ENCODE measurements around the gene JUP.

JUP gene

GRCh38 chr17:41768682-41769288 lies 17.7 kb downstream of the JUP start:
- Histone ChIP-seq H3K9ac (ENCODE audit: low read length in 2 of 2) (no peak overlapping the region), H3K9me3 (ENCODE audit: control insufficient read depth in 2 of 2, low read length in 2 of 2) (no peaks in the 10 kb centered on the region), H3K27me3 (ENCODE audit: control insufficient read depth in 1 of 2, insufficient read depth in 2 of 2, low read length in 2 of 2) (peaks cover 0 to 2% of the 10 kb centered on the region in 2 donors), H3K36me3 (ENCODE audit: control insufficient read depth in 2 of 2, insufficient read depth in 2 of 2, low read length in 2 of 2) (peaks cover 0 to 8% of the 10 kb centered on the region in 2 donors), H3K27ac (ENCODE audit: low read length) (no peak overlapping the region), H3K4me1 (ENCODE audit: control insufficient read depth, insufficient read depth, low read length) (peaks cover 2% of the 10 kb centered on the region), H3K4me3 (ENCODE audit: low read length in 2 of 2) (no peak overlapping the region)

GRCh38 chr17:41767324-41768042 lies 19.0 kb downstream of the JUP start:
- H3K9me3 ChIP-seq (ENCODE audit: control insufficient read depth in 2 of 2, low read length in 2 of 2), result no peaks in the 10 kb centered on the region
- no peak overlapping the region for H3K9ac ChIP-seq (ENCODE audit: low read length in 2 of 2)
- H3K27ac ChIP-seq (ENCODE audit: low read length), result no peak overlapping the region
- H3K27me3 ChIP-seq (ENCODE audit: control insufficient read depth in 1 of 2, insufficient read depth in 2 of 2, low read length in 2 of 2), result peaks cover 0 to 2% of the 10 kb centered on the region in 2 donors
- H3K4me3 ChIP-seq (ENCODE audit: low read length in 2 of 2), result no peak overlapping the region
- peaks cover under 1% of the 10 kb centered on the region for H3K4me1 ChIP-seq (ENCODE audit: control insufficient read depth, insufficient read depth, low read length)
- H3K36me3 ChIP-seq (ENCODE audit: control insufficient read depth in 2 of 2, insufficient read depth in 2 of 2, low read length in 2 of 2), result peaks cover 0 to 12% of the 10 kb centered on the region in 2 donors

- peaks cover 0 to 12% of the 10 kb centered on the region in 2 donors for H3K36me3 ChIP-seq (ENCODE audit: control insufficient read depth in 2 of 2, insufficient read depth in 2 of 2, low read length in 2 of 2)
- no peak overlapping the region for H3K9ac ChIP-seq (ENCODE audit: low read length in 2 of 2)
- no peak overlapping the region for H3K4me3 ChIP-seq (ENCODE audit: low read length in 2 of 2)
- no peaks in the 10 kb centered on the region for H3K4me1 ChIP-seq (ENCODE audit: control insufficient read depth, insufficient read depth, low read length)
- H3K9me3 ChIP-seq (ENCODE audit: control insufficient read depth in 2 of 2, low read length in 2 of 2), result no peaks in the 10 kb centered on the region
- H3K27me3 ChIP-seq (ENCODE audit: control insufficient read depth in 1 of 2, insufficient read depth in 2 of 2, low read length in 2 of 2), result no peaks in the 10 kb centered on the region
- no peak overlapping the region for H3K27ac ChIP-seq (ENCODE audit: low read length)
These were observed 20.4 kb downstream of the JUP start for GRCh38 chr17:41766135-41766534.

GRCh38 chr17:41763327-41763726 lies 23.2 kb downstream of the JUP start:
- H3K27ac ChIP-seq (ENCODE audit: low read length), result no peak overlapping the region
- H3K4me1 ChIP-seq (ENCODE audit: control insufficient read depth, insufficient read depth, low read length), result no peaks in the 10 kb centered on the region
- H3K36me3 ChIP-seq (ENCODE audit: control insufficient read depth in 2 of 2, insufficient read depth in 2 of 2, low read length in 2 of 2), result peaks cover 0 to 9% of the 10 kb centered on the region in 2 donors
- no peak overlapping the region for H3K9ac ChIP-seq (ENCODE audit: low read length in 2 of 2)
- H3K27me3 ChIP-seq (ENCODE audit: control insufficient read depth in 1 of 2, insufficient read depth in 2 of 2, low read length in 2 of 2), result no peaks in the 10 kb centered on the region
- H3K4me3 ChIP-seq (ENCODE audit: low read length in 2 of 2), result no peak overlapping the region
- H3K9me3 ChIP-seq (ENCODE audit: control insufficient read depth in 2 of 2, low read length in 2 of 2), result no peaks in the 10 kb centered on the region

DNA sequence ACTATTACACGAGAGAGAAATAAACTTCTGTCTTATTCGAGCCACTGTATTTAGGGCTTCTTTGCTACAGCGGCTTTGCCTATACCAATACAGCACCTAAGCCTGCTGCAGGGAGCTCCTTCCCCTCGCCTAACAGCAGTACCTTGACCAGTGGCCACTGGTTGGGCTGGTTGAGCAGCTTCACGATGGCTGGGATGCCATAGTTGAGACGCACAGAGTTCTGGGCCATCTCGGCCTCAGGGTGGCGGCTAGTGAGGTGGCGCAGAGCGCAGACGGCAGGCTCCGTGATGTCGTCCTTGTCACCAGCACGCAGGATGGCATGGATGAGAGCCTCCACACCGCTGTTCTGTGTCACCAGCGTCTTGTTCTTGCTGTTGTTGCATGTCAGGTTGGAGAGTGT lies 23.7 kb downstream of the JUP start:
- Histone ChIP-seq H3K9ac (ENCODE audit: low read length in 2 of 2) (no peak overlapping the region), H3K4me3 (ENCODE audit: low read length in 2 of 2) (no peak overlapping the region), H3K27ac (ENCODE audit: low read length) (no peak overlapping the region), H3K9me3 (ENCODE audit: control insufficient read depth in 2 of 2, low read length in 2 of 2) (no peaks in the 10 kb centered on the region), H3K27me3 (ENCODE audit: control insufficient read depth in 1 of 2, insufficient read depth in 2 of 2, low read length in 2 of 2) (no peaks in the 10 kb centered on the region), H3K4me1 (ENCODE audit: control insufficient read depth, insufficient read depth, low read length) (no peaks in the 10 kb centered on the region), H3K36me3 (ENCODE audit: control insufficient read depth in 2 of 2, insufficient read depth in 2 of 2, low read length in 2 of 2) (peaks cover 0 to 9% of the 10 kb centered on the region in 2 donors)

- peaks cover 0 to 6% of the 10 kb centered on the region in 2 donors for H3K36me3 ChIP-seq (ENCODE audit: control insufficient read depth in 2 of 2, insufficient read depth in 2 of 2, low read length in 2 of 2)
- no peaks in the 10 kb centered on the region for H3K4me1 ChIP-seq (ENCODE audit: control insufficient read depth, insufficient read depth, low read length)
- no peaks in the 10 kb centered on the region for H3K9me3 ChIP-seq (ENCODE audit: control insufficient read depth in 2 of 2, low read length in 2 of 2)
- no peak overlapping the region for H3K4me3 ChIP-seq (ENCODE audit: low read length in 2 of 2)
- no peak overlapping the region for H3K27ac ChIP-seq (ENCODE audit: low read length)
- H3K27me3 ChIP-seq (ENCODE audit: control insufficient read depth in 1 of 2, insufficient read depth in 2 of 2, low read length in 2 of 2), result no peaks in the 10 kb centered on the region
- H3K9ac ChIP-seq (ENCODE audit: low read length in 2 of 2), result no peak overlapping the region
These were observed 24.1 kb downstream of the JUP start for GRCh38 chr17:41762391-41762790.

GRCh38 chr17:41760878-41761277 lies 25.6 kb downstream of the JUP start:
- no peak overlapping the region for H3K27ac ChIP-seq (ENCODE audit: low read length)
- H3K9ac ChIP-seq (ENCODE audit: low read length in 2 of 2), result no peak overlapping the region
- H3K36me3 ChIP-seq (ENCODE audit: control insufficient read depth in 2 of 2, insufficient read depth in 2 of 2, low read length in 2 of 2), result peaks cover 0 to 7% of the 10 kb centered on the region in 2 donors
- no peaks in the 10 kb centered on the region for H3K4me1 ChIP-seq (ENCODE audit: control insufficient read depth, insufficient read depth, low read length)
- H3K9me3 ChIP-seq (ENCODE audit: control insufficient read depth in 2 of 2, low read length in 2 of 2), result no peaks in the 10 kb centered on the region
- no peak overlapping the region for H3K4me3 ChIP-seq (ENCODE audit: low read length in 2 of 2)
- no peaks in the 10 kb centered on the region for H3K27me3 ChIP-seq (ENCODE audit: control insufficient read depth in 1 of 2, insufficient read depth in 2 of 2, low read length in 2 of 2)

DNA sequence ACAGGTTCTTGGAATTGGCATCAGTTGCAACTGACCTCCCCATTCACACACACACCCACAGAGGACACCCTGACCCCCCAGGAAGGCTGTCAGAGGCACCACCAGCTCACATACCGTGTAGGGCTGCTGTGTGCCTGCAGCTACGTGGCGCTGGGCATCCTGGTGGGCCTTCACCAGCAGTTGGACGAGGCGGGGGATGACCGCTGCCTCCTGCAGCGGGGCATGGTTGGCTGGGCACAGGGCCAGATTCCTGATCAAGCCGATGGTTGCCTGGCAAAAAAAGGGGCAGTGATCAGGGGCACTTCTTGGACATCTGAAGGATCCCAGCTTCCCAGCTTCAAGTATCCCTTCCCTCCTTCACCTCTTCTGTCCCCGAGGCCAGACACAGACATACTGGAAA lies 27.9 kb downstream of the JUP start:
- Histone ChIP-seq H3K4me3 (ENCODE audit: low read length in 2 of 2) (no peak overlapping the region), H3K4me1 (ENCODE audit: control insufficient read depth, insufficient read depth, low read length) (no peaks in the 10 kb centered on the region), H3K9me3 (ENCODE audit: control insufficient read depth in 2 of 2, low read length in 2 of 2) (no peaks in the 10 kb centered on the region), H3K27ac (ENCODE audit: low read length) (no peak overlapping the region), H3K27me3 (ENCODE audit: control insufficient read depth in 1 of 2, insufficient read depth in 2 of 2, low read length in 2 of 2) (no peaks in the 10 kb centered on the region), H3K36me3 (ENCODE audit: control insufficient read depth in 2 of 2, insufficient read depth in 2 of 2, low read length in 2 of 2) (peaks cover 0 to 7% of the 10 kb centered on the region in 2 donors), H3K9ac (ENCODE audit: low read length in 2 of 2) (no peak overlapping the region)

DNA sequence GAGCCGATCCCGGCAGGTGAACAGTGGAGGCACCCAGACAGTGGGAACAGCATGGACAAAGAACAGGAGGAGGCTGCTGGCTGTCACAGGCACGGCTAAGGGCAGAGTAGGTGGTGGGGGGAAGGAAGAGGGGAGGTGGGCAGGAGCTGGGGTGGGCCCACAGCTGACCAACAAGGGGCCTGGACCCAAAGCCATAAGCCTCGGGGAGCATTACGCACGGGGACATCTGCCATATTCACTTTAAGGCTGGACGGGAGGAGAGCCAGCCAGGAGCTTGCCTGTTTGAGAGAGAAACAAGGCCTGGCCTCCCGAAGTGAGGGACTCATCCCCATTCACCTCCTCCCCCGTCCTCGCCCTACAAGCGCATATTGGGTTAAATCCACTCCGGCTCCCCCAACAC lies 32.4 kb downstream of the JUP start:
- no peaks in the 10 kb centered on the region for H3K4me1 ChIP-seq (ENCODE audit: control insufficient read depth, insufficient read depth, low read length)
- no peaks in the 10 kb centered on the region for H3K27me3 ChIP-seq (ENCODE audit: control insufficient read depth in 1 of 2, insufficient read depth in 2 of 2, low read length in 2 of 2)
- no peak overlapping the region for H3K27ac ChIP-seq (ENCODE audit: low read length)
- H3K4me3 ChIP-seq (ENCODE audit: low read length in 2 of 2), result no peak overlapping the region
- no peaks in the 10 kb centered on the region for H3K9me3 ChIP-seq (ENCODE audit: control insufficient read depth in 2 of 2, low read length in 2 of 2)
- H3K36me3 ChIP-seq (ENCODE audit: control insufficient read depth in 2 of 2, insufficient read depth in 2 of 2, low read length in 2 of 2), result peaks cover 0 to 2% of the 10 kb centered on the region in 2 donors
- no peak overlapping the region for H3K9ac ChIP-seq (ENCODE audit: low read length in 2 of 2)

- H3K9me3 ChIP-seq (ENCODE audit: control insufficient read depth in 2 of 2, low read length in 2 of 2), result no peaks in the 10 kb centered on the region
- H3K27ac ChIP-seq (ENCODE audit: low read length), result no peak overlapping the region
- no peaks in the 10 kb centered on the region for H3K36me3 ChIP-seq (ENCODE audit: control insufficient read depth in 2 of 2, insufficient read depth in 2 of 2, low read length in 2 of 2)
- H3K9ac ChIP-seq (ENCODE audit: low read length in 2 of 2), result no peak overlapping the region
- no peak overlapping the region for H3K4me3 ChIP-seq (ENCODE audit: low read length in 2 of 2)
- no peaks in the 10 kb centered on the region for H3K4me1 ChIP-seq (ENCODE audit: control insufficient read depth, insufficient read depth, low read length)
- H3K27me3 ChIP-seq (ENCODE audit: control insufficient read depth in 1 of 2, insufficient read depth in 2 of 2, low read length in 2 of 2), result no peaks in the 10 kb centered on the region
These were observed 35.2 kb downstream of the JUP start for GRCh38 chr17:41751288-41751687.

DNA sequence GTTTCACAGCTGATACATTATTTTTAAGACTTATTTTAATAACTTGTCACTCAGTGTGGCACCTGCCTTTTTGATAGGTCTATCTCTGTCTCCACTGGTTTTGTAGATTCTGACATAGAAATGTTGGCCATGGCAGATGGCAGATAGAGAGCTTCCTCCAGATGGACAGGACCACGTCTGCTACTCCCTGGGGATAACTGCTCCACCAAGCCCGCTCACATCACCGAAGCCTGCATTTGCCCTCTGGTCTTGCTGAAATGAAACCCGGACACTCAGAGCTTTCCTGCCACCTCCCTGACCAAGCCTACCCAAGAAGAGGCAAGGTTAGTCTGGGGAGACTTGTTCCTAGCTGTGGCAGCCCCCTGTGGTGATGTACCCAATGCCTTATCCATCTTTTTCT lies 35.6 kb downstream of the JUP start:
- Histone ChIP-seq H3K27ac (ENCODE audit: low read length) (no peak overlapping the region), H3K4me1 (ENCODE audit: control insufficient read depth, insufficient read depth, low read length) (no peaks in the 10 kb centered on the region), H3K27me3 (ENCODE audit: control insufficient read depth in 1 of 2, insufficient read depth in 2 of 2, low read length in 2 of 2) (no peaks in the 10 kb centered on the region), H3K36me3 (ENCODE audit: control insufficient read depth in 2 of 2, insufficient read depth in 2 of 2, low read length in 2 of 2) (no peaks in the 10 kb centered on the region), H3K9ac (ENCODE audit: low read length in 2 of 2) (no peak overlapping the region), H3K9me3 (ENCODE audit: control insufficient read depth in 2 of 2, low read length in 2 of 2) (no peaks in the 10 kb centered on the region), H3K4me3 (ENCODE audit: low read length in 2 of 2) (no peak overlapping the region)
